ENCODE data around the gene GLS. TPM values are rescaled to one million over a fixed set of nuclear protein-coding genes. Genes with fewer than 3 reads are reported as not detected.

The GLS gene
- total RNA-seq, 1 donor from 2014 or later, result 192 TPM

DNA sequence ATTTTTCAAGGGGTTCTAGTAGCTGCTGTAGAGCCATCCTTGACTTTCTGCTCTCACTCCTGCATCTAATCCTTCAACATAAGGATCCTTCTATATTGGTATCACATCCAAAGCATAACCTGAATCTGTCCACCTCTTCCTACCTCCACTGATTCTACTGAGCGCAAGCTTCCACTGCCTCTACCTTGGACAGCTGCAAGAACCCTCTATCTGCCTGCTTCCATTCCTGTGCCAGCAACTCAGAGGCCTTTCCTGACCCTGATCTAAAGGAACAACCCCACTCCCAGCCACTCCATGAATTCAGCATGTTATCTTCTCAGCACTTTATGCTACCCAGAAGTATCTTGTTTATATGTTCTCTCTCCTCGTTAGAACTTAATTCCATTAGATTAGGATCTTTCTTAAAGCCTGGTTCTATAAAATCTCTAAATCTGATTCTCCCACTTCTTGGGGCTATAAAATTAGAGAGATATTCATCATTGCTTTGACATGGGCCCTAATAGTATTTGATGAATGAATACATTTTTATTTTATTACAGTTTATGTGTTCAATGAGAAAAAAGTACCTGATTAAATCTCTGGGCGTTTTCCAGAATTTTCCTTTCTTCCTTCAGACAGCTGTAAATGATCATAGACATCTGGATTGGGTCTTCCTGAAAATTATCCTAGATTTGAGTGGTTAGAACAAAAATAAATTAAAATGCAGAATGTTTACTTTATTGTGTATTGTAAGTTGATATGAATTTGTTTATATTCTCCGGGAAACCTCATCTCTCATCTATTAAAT lies 126.6 kb downstream of the GLS start:
- FAIRE-seq (no peak), DNase-seq (ENCODE audit: low spot score in 2 of 2) (no peak)

DNA sequence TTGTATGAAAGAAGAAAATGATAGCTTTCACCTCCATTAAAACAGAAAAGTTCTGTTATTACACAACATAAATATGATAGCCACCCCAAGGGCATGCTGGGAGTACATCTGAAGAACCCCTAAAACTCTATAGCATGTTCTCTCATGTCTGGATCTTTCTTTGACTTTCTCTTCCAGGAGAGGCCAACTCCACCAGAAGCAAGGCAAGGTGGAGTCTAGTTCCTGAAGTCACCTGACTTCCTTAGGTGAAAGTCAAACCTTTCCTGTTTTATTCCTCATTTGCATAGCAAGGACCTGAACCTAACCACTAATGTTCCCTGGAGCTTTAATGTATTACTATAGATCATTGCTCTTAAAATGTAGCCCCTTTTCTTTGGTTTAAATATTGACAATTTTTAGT lies 127.7 kb downstream of the GLS start:
- no peak for FAIRE-seq
- DNase-seq (ENCODE audit: low spot score in 2 of 2), result no peak

DNA sequence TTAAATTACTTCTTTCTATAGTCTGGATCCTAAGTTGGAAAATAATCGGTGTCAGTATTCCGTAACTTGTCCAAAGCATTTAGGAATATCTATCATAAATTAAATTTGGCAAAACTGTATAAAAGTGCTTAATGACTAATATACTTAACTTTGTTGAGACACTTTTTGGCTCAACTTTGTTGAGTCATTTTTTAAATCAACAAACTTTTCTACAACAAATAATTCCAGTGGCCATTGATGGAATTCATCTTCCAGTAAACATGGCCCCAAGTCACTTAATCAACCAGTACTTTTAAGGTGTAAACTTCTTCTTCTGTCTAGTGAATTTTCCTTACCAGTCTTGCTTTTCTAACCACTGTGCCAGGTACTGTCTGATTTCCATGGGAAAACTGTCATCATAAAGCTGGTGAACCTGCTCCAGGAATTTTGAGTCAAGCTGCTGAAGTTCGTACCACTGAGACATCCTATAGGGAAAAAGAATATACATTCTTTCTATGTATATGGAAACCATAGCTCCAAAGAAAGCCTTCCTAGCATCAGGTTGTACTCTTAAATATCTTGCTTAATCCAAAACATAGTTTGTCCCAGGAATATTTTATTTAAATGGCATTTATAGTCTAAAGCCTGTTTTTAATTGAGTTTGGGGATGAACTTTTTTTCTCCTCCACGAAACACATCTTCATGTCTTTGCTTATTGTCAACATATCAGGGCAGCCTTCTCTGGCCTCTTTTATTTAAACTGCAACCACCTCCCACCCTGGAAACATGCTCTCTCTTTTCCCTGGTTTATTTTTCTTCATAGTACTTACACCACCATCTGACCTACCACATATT lies 129.1 kb downstream of the GLS start:
- DNase-seq (ENCODE audit: low spot score in 2 of 2) (no peak), FAIRE-seq (no peak)

DNA sequence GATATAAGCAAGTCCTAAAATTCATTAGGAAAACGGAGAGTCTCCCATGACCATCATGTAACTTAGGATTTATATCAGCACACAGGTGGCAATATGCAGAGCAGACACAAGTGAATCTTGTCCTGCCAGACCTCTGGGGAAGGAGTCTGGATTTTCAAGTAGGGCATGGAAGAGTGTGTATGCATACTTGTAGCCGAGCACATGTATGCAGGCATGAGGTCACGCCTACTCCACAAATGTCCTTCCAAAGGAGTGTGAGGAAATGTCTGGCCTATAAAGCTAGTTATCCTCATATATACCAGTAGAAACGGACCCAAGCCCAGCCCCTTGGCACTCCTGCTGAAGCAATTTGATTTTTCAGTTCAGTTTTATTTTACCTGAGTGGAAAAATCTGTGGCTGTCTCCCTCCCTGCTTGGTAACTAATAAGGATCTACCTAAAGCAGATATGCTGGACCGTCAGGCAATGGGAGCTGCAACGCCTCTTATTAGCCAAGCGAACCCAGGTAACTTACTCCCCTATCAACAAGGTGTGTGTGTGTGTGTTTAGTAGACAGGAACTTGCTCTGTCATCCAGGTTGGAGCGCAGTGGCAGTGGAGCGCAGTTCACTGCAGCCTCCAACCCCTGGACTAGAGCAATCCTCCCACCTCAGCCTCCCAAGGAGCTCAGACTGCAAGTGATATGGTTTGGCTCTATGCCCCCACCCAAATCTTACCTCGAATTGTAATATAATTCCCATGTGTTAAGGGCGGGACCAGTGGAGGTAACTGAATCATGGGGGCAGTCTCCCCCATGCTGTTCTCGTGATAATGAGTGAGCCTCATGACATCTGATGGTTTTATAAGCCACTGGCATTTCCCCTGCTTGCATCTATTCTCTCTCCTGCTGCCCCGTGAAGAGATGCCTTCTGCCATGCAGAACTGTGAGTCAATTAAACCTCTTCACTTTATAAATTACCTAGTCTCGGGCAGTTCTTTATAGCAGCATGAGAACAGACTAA lies 130.6 kb downstream of the GLS start:
- no peak for FAIRE-seq
- no peak for DNase-seq (ENCODE audit: low spot score in 2 of 2)

DNA sequence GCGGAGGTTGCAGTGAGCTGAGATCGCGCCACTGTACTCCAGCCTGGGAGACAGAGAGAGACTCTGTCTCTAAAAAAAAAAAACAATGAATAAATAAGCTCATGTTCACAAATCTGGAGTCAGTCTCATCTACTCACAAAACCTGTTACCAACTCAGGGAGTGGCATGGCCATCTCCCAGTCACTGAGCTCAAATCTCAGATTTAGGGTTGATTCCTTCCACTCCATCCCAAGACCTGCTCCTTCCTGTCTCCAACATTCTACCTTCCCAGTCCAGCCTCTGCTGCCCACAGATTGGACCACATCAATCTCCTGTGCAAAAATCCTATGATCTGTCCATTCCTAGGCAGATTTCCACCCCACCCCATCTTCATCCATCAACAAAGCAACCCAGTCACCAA lies 131.7 kb downstream of the GLS start:
- no peak for DNase-seq (ENCODE audit: low spot score in 2 of 2)
- no peak for FAIRE-seq

DNA sequence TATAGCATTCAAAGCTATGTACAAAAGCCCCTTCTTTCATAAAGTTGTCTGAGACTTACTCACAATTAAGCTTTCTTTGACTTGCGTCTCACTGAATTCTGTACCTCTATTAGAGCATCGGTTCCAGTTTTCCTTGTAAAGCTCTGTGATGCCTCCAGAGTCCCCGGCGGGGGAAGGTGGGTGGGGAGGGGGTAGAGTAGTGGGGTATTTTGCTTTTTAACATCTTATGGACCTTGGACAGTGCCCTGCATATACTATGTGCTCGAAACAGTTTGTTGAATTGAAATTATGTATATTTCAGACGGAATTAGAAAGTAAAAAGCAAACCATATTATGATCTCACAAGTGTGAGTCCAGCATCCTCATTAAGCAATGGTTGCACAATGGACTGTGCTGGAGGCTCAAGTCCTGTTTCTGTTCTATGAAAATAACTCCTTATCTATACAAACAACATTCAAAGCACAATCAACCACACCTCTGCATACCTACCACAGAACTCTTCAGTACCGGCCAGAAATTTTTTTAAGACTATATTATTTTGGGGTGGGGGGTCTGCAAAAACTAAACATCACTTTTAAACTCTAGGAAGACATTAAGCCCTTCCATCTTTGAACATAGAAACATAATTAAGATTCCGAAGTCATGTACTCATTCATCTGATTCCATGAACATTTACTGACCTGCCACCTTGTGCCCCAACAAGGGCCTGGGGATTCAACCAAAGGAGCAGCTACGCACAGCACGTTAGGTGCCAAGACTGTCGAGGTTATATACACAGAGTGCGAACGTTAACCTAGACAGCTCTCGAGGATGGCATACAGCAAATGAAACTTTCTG lies 132.4 kb downstream of the GLS start:
- FAIRE-seq (no peak), DNase-seq (ENCODE audit: low spot score in 2 of 2) (no peak)

DNA sequence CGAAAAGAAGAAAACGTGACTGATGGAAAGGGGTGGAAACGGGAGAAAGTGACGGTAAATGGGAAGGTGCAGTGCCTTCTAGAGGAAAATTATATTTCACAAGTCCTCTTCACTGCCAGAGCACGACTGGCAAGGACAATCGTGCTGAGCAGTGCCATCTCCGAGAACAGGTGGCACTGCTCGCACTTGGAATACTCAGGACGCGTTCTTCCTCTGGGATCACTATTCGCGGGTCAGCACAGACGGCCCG lies 133.0 kb downstream of the GLS start:
- DNase-seq (ENCODE audit: low spot score in 2 of 2), result no peak
- FAIRE-seq, result no peak

DNA sequence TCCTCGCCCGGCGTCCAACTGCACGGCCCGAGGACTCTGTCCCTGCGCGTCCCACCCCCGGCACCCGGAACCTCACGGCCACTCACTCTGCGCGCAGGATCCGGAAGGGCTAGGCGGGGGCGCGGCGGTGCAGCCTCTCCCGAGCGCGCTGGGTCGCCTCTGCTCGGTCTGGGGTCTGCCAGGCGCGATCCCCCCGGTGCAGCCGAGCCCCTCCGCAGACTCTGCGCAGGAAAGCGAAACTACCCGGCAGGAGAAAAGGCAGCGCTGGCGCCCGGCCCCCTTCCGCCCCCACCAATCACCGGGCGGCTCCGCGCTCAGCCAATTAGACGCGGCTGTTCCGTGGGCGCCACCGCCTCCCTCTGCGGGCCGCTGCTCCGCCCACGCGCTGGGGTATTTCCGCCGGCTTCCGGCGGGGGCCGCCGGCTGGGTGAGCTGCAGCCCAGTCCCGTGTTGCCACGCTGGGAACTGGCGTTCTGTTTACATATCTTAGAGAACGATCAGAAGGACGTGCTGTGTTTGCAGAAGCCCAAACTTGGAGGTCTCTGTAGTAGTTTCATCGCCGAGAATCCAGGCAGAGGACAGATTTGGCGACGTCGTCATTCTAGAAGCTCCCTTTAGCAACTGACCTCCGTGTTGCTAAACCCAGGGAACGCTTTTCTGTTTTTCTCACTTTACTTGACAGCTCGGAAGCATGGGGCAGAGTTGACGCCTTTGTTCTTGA lies 133.5 kb downstream of the GLS start, which contains the start of gene STAT1:
Gene STAT1, minus strand, starts transcription at position 240 of the 721 bp plus-strand sequence. CDS start 4,168 bp downstream, outside the sequence.
- peak; percentile 97 for DNase-seq (ENCODE audit: low spot score in 2 of 2)
- no peak for FAIRE-seq

DNA sequence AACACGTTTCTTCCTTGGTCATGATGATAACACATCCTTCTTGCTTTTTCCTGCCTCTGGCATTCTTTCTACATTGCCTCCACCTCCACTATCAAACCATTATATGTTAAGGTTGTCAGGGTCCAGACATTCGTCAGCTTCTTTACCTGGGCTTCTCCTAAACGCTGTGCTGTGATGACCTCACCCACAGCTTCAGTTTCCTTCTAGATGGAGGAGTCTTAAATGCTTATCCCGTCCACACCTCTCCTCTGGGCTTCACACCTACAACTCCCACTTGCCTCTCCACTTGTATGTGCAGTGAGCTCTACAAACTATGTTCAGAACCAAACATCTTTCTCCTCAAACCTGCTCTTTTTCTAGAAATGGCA lies 134.0 kb downstream of the GLS start:
- FAIRE-seq, result no peak
- no peak for DNase-seq (ENCODE audit: low spot score in 2 of 2)

Other genes starting within 250 kb of the GLS start
- gene NAB1, start 231.7 kb upstream of the GLS start, total RNA-seq, result 57.5 TPM
- 20.8 TPM for gene STAT1, start 133.3 kb downstream of the GLS start, total RNA-seq